Esophagus muscularis mucosa (tissue), 4 donors: ENCODE data around the gene ZC3H12C.

Source experiments
- EP300 ChIP-seq: sonication (generic); formaldehyde crosslinking; IDR thresholded peaks from one replicate; pipeline ENCODE4 v1.6.1; 2017; ENCODE audit warnings: antibody characterized with exemption
- POLR2A ChIP-seq: fragments of 450-650 bp; IDR thresholded peaks from one replicate; pipeline ENCODE4 v1.6.1; 2017; ENCODE audit warnings: antibody characterized with exemption, moderate library complexity, mild to moderate bottlenecking, low read depth
- POLR2AphosphoS5 ChIP-seq, 2 donors: sonication (generic); formaldehyde crosslinking; IDR thresholded peaks; one replicate each; pipeline ENCODE4 v1.6.1; 2017; ENCODE audit warnings: antibody characterized with exemption in 2 of 2
- TF ChIP-seq, protein P1 (sequence below), 3 experiments: fragments of 200-600 bp in 2 of 3; fragments of 450-650 bp in 1 of 3; sonication (generic) in 2 of 3; IDR thresholded peaks; one replicate each; pipeline ENCODE4 v1.5.1; 2017 to 2019; ENCODE audit warnings: antibody characterized with exemption in 3 of 3, mild to moderate bottlenecking in 2 of 3, moderate library complexity in 1 of 3

DNA sequence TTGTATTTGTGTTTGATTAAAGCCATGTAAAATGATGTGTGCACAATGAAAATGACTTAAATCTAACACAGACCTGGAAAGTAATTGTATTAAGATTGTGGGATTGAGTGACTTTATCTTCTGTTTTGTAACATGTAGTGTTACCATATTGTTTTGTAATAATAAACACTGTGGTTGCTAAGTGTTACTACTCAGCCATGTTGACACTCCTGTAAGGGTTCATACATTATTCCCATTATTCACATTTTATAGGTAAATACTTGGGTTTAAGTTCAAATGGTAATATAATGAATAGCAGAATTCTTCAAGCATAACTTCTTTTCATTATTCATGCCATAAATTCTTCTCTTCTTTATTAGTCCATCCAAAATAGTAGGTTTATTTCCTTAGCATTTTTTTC is 69.0 kb downstream of the ZC3H12C start:
- TF ChIP-seq POLR2A (no peak), EP300 (no peak), POLR2AphosphoS5 (IDR thresholded peaks at IDR 0.05) (no peak)
- TF ChIP-seq, protein P1, sequence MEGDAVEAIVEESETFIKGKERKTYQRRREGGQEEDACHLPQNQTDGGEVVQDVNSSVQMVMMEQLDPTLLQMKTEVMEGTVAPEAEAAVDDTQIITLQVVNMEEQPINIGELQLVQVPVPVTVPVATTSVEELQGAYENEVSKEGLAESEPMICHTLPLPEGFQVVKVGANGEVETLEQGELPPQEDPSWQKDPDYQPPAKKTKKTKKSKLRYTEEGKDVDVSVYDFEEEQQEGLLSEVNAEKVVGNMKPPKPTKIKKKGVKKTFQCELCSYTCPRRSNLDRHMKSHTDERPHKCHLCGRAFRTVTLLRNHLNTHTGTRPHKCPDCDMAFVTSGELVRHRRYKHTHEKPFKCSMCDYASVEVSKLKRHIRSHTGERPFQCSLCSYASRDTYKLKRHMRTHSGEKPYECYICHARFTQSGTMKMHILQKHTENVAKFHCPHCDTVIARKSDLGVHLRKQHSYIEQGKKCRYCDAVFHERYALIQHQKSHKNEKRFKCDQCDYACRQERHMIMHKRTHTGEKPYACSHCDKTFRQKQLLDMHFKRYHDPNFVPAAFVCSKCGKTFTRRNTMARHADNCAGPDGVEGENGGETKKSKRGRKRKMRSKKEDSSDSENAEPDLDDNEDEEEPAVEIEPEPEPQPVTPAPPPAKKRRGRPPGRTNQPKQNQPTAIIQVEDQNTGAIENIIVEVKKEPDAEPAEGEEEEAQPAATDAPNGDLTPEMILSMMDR (IDR thresholded peaks at IDR 0.05), result no peak
